Memory B cell (primary cell): Measurements from ENCODE around the gene LRP8.
"Not testable (repeated sequence)": the region's sequence is repeated elsewhere in the genome, so short reads cannot be mapped to it uniquely, and the experiment has no call there.

ENCODE experiments used
- ATAC-seq: fragments of 150-1000 bp; cut with Tn5 transposase; 2 replicates; pipeline ENCODE4 v1.10.0; 2021; ENCODE audit warnings: low read depth, mild to moderate bottlenecking, moderate library complexity
- DNase-seq, 2 donors: peaks; one replicate each; pipeline ENCODE4 v3.0.0; 2022; ENCODE audit warnings: low spot score in 2 of 2
- H3K27ac Mint-ChIP-seq: one replicate; pipeline ENCODE4 v1.8.0; 2022; ENCODE audit warnings: mild to moderate bottlenecking, moderate library complexity, mixed read lengths
- H3K27me3 Mint-ChIP-seq: one replicate; pipeline ENCODE4 v1.8.0; 2022; ENCODE audit warnings: mixed read lengths
- H3K36me3 Mint-ChIP-seq: one replicate; pipeline ENCODE4 v1.8.0; 2022; ENCODE audit warnings: mild to moderate bottlenecking, mixed read lengths
- H3K4me1 Mint-ChIP-seq: one replicate; pipeline ENCODE4 v1.8.0; 2022; ENCODE audit warnings: mixed read lengths
- H3K4me3 Mint-ChIP-seq: one replicate; pipeline ENCODE4 v1.8.0; 2022; ENCODE audit warnings: mild to moderate bottlenecking, moderate library complexity, mixed read lengths
- H3K9me3 Mint-ChIP-seq: one replicate; pipeline ENCODE4 v1.8.0; 2022; ENCODE audit warnings: mixed read lengths

LRP8 gene

GRCh38 chr1:53205496-53205895 is 122.4 kb downstream of the LRP8 start:
- H3K4me1 Mint-ChIP-seq, H3K27ac Mint-ChIP-seq, H3K4me3 Mint-ChIP-seq, ATAC-seq, H3K27me3 Mint-ChIP-seq, DNase-seq: not testable (repeated sequence)
- Mint-ChIP-seq H3K36me3 (peaks cover 63% of the 10 kb centered on the region), H3K9me3 (peaks cover 10% of the 10 kb centered on the region)

GRCh38 chr1:53203466-53203865 is 124.4 kb downstream of the LRP8 start:
- Mint-ChIP-seq H3K27ac (no peak overlapping the region), H3K36me3 (peaks cover 50% of the 10 kb centered on the region), H3K4me3 (no peak overlapping the region), H3K4me1 (peaks cover 3% of the 10 kb centered on the region), H3K27me3 (no peaks in the 10 kb centered on the region), H3K9me3 (peaks cover 10% of the 10 kb centered on the region)
- ATAC-seq (no peak), DNase-seq (no peak)

- no peak for ATAC-seq
- Mint-ChIP-seq H3K36me3 (peaks cover 18% of the 10 kb centered on the region), H3K27ac (peak overlapping the region; percentile 88), H3K27me3 (no peaks in the 10 kb centered on the region), H3K4me1 (peaks cover 13% of the 10 kb centered on the region), H3K4me3 (peak overlapping the region; percentile 83), H3K9me3 (no peaks in the 10 kb centered on the region)
- DNase-seq = no peak
These were observed 129.6 kb downstream of the LRP8 start for GRCh38 chr1:53198241-53198651.

GRCh38 chr1:53197291-53198200 is 130.3 kb downstream of the LRP8 start:
- H3K27me3 Mint-ChIP-seq = no peaks in the 10 kb centered on the region
- peaks cover 13% of the 10 kb centered on the region for H3K4me1 Mint-ChIP-seq
- DNase-seq (no peak), ATAC-seq (no peak)
- peak overlapping the region; percentile 83 for H3K4me3 Mint-ChIP-seq
- H3K27ac Mint-ChIP-seq = peak overlapping the region; percentile 88
- peaks cover 11% of the 10 kb centered on the region for H3K36me3 Mint-ChIP-seq
- H3K9me3 Mint-ChIP-seq = no peaks in the 10 kb centered on the region

- H3K27ac Mint-ChIP-seq = peak within 1 kb of the TSS; percentile 88
- H3K36me3 Mint-ChIP-seq = peaks cover 11% of the 10 kb centered on the region
- ATAC-seq = peak; percentile 97
- peak within 1 kb of the TSS; percentile 83 for H3K4me3 Mint-ChIP-seq
- peak; percentile 67 to 74 for DNase-seq
- H3K27me3 Mint-ChIP-seq = no peaks in the 10 kb centered on the region
- H3K9me3 Mint-ChIP-seq = peaks cover 2% of the 10 kb centered on the region
- peaks cover 13% of the 10 kb centered on the region for H3K4me1 Mint-ChIP-seq
These were observed 131.2 kb downstream of the LRP8 start, which contains the start of gene CPT2 for GRCh38 chr1:53196485-53197290. CPT2 (plus strand) TSS chr1:53196824; CDS start chr1:53196944, 120 bp downstream.

GRCh38 chr1:53196017-53196484 is 131.8 kb downstream of the LRP8 start:
- peaks cover 10% of the 10 kb centered on the region for H3K36me3 Mint-ChIP-seq
- ATAC-seq (peak; percentile 21), DNase-seq (no peak)
- peak overlapping the region; percentile 83 for H3K4me3 Mint-ChIP-seq
- peak overlapping the region; percentile 88 for H3K27ac Mint-ChIP-seq
- H3K27me3 Mint-ChIP-seq = no peaks in the 10 kb centered on the region
- H3K9me3 Mint-ChIP-seq = peaks cover 2% of the 10 kb centered on the region
- peaks cover 13% of the 10 kb centered on the region for H3K4me1 Mint-ChIP-seq

- H3K27ac Mint-ChIP-seq = no peak overlapping the region
- ATAC-seq = no peak
- H3K27me3 Mint-ChIP-seq = no peaks in the 10 kb centered on the region
- DNase-seq = no peak
- H3K9me3 Mint-ChIP-seq = peaks cover 2% of the 10 kb centered on the region
- peaks cover 13% of the 10 kb centered on the region for H3K4me1 Mint-ChIP-seq
- H3K36me3 Mint-ChIP-seq = peaks cover 7% of the 10 kb centered on the region
- peak overlapping the region; percentile 48 for H3K4me3 Mint-ChIP-seq
These were observed 132.4 kb downstream of the LRP8 start for GRCh38 chr1:53195246-53196016.
